Mesangial cell (primary cell): ENCODE measurements around the gene IRAG1. TPM values are rescaled to one million over a fixed set of nuclear protein-coding genes. Genes with fewer than 3 reads are reported as not detected.

Experiments
- total RNA-seq: library from RNA; depleted of rRNA; stranded (reverse); fragments of >200 nt; gene quantifications from 2 replicates; pipeline ENCODE4 v1.2.3, GENCODE V29; 2015

Gene IRAG1
- 0.33 and 6.0 TPM in 2 replicates for total RNA-seq

GRCh38 chr11:10693509-10694081 is at the start of gene IRAG1:
TSS of gene IRAG1 (minus strand) at chr11:10693755. CDS start at chr11:10693602, 153 bp downstream.

Other genes starting within 250 kb of the IRAG1 start
- gene AMPD3, start 238.5 kb downstream of the IRAG1 start, total RNA-seq, result 4.8 and 5.4 TPM in 2 replicates
- gene RNF141, start 152.6 kb downstream of the IRAG1 start, total RNA-seq, result 11.8 and 13.2 TPM in 2 replicates
- not detected in 2 replicates for gene LYVE1, start 125.1 kb downstream of the IRAG1 start, total RNA-seq
- gene CTR9, start 57.5 kb upstream of the IRAG1 start, total RNA-seq, result 15.1 and 15.5 TPM in 2 replicates
- gene EIF4G2, start 115.2 kb upstream of the IRAG1 start, total RNA-seq, result 354 and 573 TPM in 2 replicates
- gene ZBED5, start 164.3 kb upstream of the IRAG1 start, total RNA-seq, result 13.4 and 16.0 TPM in 2 replicates